Heart left ventricle (tissue), 16 donors: ENCODE results near the gene ITGA6. TPM values are rescaled to one million over a fixed set of nuclear protein-coding genes. Genes with fewer than 3 reads are reported as not detected.

Experiments
- ATAC-seq, 4 donors: fragments of 200-7000 bp; cut with Tn5 transposase; one replicate each; pipeline ENCODE4 v1.9.1; 2020 to 2022; ENCODE audit warnings: moderate library complexity in 4 of 4, mild to moderate bottlenecking in 3 of 4, moderate number of reproducible peaks in 1 of 4
- DNase-seq, 5 donors: peaks; one replicate each; pipeline ENCODE4 v3.0.0-alpha.2; 2020
- H3K27ac ChIP-seq, 12 donors: fragments of 200-600 bp; sonication (generic) in 4 of 12; one replicate each; pipeline versions ENCODE4 v1.5.0 to v1.8.0; 2016 to 2022; ENCODE audit warnings: mild to moderate bottlenecking in 2 of 12
- H3K27me3 ChIP-seq, 9 donors: fragments of 200-600 bp; sonication (generic) in 2 of 9; one replicate each; pipeline versions ENCODE4 v1.5.1 to v1.8.0; 2016 to 2022; ENCODE audit warnings: mild to moderate bottlenecking in 3 of 9
- H3K36me3 ChIP-seq, 9 donors: fragments of 200-600 bp; sonication (generic) in 2 of 9; one replicate each; pipeline versions ENCODE4 v1.5.0 to v1.8.0; 2018 to 2022; ENCODE audit warnings: mild to moderate bottlenecking in 2 of 9
- H3K4me1 ChIP-seq, 12 donors: fragments of 200-600 bp; sonication (generic) in 4 of 12; one replicate each; pipeline versions ENCODE4 v1.5.0 to v1.8.0; 2016 to 2022; ENCODE audit warnings: mild to moderate bottlenecking in 3 of 12
- H3K4me3 ChIP-seq, 12 donors: fragments of 200-600 bp; sonication (generic) in 4 of 12; one replicate each; pipeline versions ENCODE4 v1.5.0 to v1.8.0; 2017 to 2022; ENCODE audit warnings: mild to moderate bottlenecking in 9 of 12, moderate library complexity in 4 of 12
- H3K9me3 ChIP-seq, 12 donors: fragments of 200-600 bp; sonication (generic) in 4 of 12; one replicate each; pipeline versions ENCODE4 v1.5.0 to v1.8.0; 2016 to 2022; ENCODE audit warnings: mild to moderate bottlenecking in 1 of 12
- CTCF ChIP-seq, 12 donors: fragments of 200-600 bp; sonication (generic) in 4 of 12; IDR thresholded peaks; one replicate each; pipeline versions ENCODE4 v1.5.0 to v1.8.0; 2018 to 2022; ENCODE audit warnings: antibody characterized with exemption in 12 of 12, mild to moderate bottlenecking in 5 of 12
- POLR2A ChIP-seq, 2 donors: fragments of 450-650 bp; IDR thresholded peaks; one replicate each; pipeline ENCODE4 v1.6.1; 2017; ENCODE audit warnings: antibody characterized with exemption in 2 of 2, mild to moderate bottlenecking in 2 of 2, moderate library complexity in 2 of 2
- WGBS, 4 donors: extraction: QIAGEN DNeasy Blood & Tissue Kit in 2 of 4; methylation state at CpG; one replicate each; pipeline versions ENCODE4 v1.1.5 to v1.1.7; 2013 to 2018; 5-methylcytosine and 5-hydroxymethylcytosine counted together
- intact Hi-C, 10 donors: fragments of 100-400 bp; cut with DNase I; formaldehyde crosslinking; loops; one replicate each; pipeline versions ENCODE4 v1.11.1 to v1.14.2; 2022
- polyA plus RNA-seq, 2 donors: library from polyadenylated mRNA; stranded (reverse); fragments of 200-250 nt; gene quantifications; one replicate each; pipeline ENCODE4 v1.2.3, GENCODE V29; 2013
- total RNA-seq, 9 donors: library from RNA; depleted of rRNA in 2 of 9; stranded (reverse); fragments of >200 nt in 2 of 9; fragmentation: NEBNext Ultra II Directional in 3 of 9; extraction: Animal tissue kit (Norgen Biotek cat#: 25700) in 3 of 9; gene quantifications; one replicate each; pipeline versions ENCODE4 v1.1.0 to v1.2.4, GENCODE V29; 2016 to 2023
- donor health status: ischemic (EF 13 %, LVEDD 7.1; RV severe dilation, severe dysfunction).
- donor health status: healthy with polysubstance abuse.
- donor health status: DM: no; HTN: yes; CAD: no.
- donor health status: DM: no; HTN: no; CAD: no.
- donor health status: ischemic (EF 25% LVEDD 6.9; RV normal size, moderate dysfunction).
- donor health status: ischemic (EF 25% LVEDD 5.7; RV mildly dilated, moderate dysfunction).
- donor health status: healthy.
- donor health status: DM: yes; HTN: yes; CAD: no.
- donor health status: ischemic (EF 35%, LVEDD 5.7; RV mildly dilated, moderate dysfunction).
- donor health status: nonischemic (EF 11% LVEDD 7.7; RV severe dilation, severe dysfunction).
- donor health status: DM: yes; HTN: yes; CAD: no.
- donor health status: PGD.
- donor health status: ischemic (EF 29% LVEDD 5.4; RV normal size, mild dysfunction).
- donor health status: nonischemic (EF 23%, LVEDD 6.1; RV moderate dilation, normal function).

ITGA6 gene
- total and polyA plus RNA-seq, 11 donors: 11.8 to 84.8 (median 50.6) TPM

DNA sequence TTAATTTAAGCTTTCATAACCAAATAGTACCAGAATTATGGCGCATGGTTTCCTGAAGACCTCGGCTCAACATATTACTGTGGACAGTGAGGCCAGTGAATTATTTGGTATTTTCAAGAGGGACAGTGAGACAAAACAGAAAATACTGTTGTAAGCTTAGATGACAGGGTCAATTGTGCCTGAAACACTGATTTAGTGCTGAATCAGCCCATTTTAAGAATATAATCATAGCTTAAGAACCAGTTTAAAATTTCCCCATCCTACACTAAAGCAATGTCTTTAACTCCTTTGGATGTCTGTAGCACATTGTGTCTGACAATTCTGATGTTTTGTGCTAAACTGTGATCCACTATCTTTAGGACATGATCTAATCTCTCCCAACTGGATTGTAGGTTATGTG lies 4.6 kb downstream of the ITGA6 start:
- Histone ChIP-seq H3K4me1 (peaks cover 0 to 88% (median 43%) of the 10 kb centered on the region in 12 donors), H3K9me3 (no peaks in the 10 kb centered on the region), H3K27me3 (peaks cover 0 to 18% (median 0%) of the 10 kb centered on the region in 9 donors), H3K27ac (peak overlapping the region in 8 of 12 donors; percentile 8 to 95 (median 54)), H3K4me3 (peak overlapping the region in 9 of 12 donors; percentile 2 to 95 (median 86)), H3K36me3 (no peaks in the 10 kb centered on the region)
- intact Hi-C loops: loop anchor here in 2 of 10 donors (2.0 kb wide), 1 partner anchor 31 kb away; no protein-coding TSS in a partner anchor
- no peak for ATAC-seq
- 63 to 78% (median 71%) methylated on average over 2 of the region's 2 CpGs for WGBS, 4 donors
- DNase-seq: no peak
- no peak for TF ChIP-seq POLR2A (IDR thresholded peaks at IDR 0.05)
- no peak for TF ChIP-seq CTCF (IDR thresholded peaks at IDR 0.05)

DNA sequence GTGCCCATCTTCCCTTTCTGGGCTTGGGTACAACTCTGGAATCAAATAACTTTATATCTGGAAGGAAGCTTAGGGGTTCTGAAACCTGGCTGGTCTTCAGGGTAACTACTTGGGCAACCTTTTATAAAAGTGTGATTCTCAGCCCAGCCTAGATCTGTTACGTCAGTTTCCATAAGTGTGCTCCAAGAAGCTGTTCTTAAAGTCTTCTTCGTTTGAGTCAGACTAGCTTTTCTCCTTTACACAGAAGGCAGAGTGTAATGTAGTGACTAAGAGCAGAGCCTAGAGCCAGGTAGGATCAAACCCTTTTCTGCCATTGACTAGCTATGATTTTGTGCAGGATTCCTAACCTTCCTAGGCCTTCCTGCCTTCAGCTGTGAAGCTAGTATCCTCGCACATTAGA lies 5.8 kb downstream of the ITGA6 start:
- Histone ChIP-seq H3K36me3 (no peaks in the 10 kb centered on the region), H3K27me3 (peaks cover 0 to 12% (median 0%) of the 10 kb centered on the region in 9 donors), H3K27ac (peak overlapping the region in 7 of 12 donors; percentile 8 to 92 (median 47)), H3K9me3 (no peaks in the 10 kb centered on the region), H3K4me3 (peak overlapping the region in 7 of 12 donors; percentile 2 to 95 (median 88)), H3K4me1 (peaks cover 0 to 96% (median 48%) of the 10 kb centered on the region in 12 donors)
- ATAC-seq (no peak), DNase-seq (no peak)
- intact Hi-C loops: no loop called here
- no peak for TF ChIP-seq POLR2A (IDR thresholded peaks at IDR 0.05)
- TF ChIP-seq CTCF (IDR thresholded peaks at IDR 0.05): no peak
- WGBS, 4 donors: 74 to 83% (median 77%) methylated on average over 3 of the region's 3 CpGs

DNA sequence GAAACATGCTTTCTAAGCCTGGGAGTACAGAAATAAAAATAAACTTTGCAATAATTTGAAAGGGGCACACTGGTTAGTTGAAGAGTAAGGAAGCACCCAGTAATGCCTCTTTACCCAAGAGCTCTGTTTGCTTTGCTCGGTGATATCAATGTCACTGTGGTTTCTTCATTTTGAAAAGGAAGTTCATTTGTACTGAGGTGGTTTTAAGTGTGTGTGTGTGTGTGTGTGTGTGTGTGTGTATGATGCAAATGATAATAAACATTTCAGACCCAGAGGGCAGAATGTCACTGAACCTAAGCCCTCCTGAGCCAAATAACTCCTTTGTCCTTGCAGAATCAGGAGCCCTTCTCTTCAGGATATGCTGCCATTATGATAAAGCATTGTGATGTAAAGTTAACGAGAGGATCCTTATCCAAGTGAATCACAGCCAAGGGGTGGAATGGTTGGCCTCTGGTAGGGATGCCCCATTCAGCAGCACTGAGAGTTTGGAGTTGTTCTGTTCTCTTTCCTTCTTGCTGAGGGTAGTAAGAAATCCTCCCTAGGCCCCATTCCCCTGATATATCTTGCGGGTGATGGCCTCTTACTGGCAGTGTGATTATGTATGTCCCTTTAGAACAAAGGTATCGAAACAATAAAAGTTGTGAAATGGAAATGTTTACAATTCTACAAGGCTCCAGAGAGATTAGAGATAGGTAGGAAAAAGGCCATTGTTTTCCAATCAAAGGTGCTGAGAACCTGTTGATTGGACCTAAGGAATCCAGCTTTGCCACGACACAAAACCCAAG lies 7.6 kb downstream of the ITGA6 start:
- H3K4me3 ChIP-seq: no peak overlapping the region
- ATAC-seq (no peak), DNase-seq (no peak)
- H3K9me3 ChIP-seq: no peaks in the 10 kb centered on the region
- H3K27me3 ChIP-seq: peaks cover 0 to 3% (median 0%) of the 10 kb centered on the region in 9 donors
- H3K4me1 ChIP-seq: peaks cover 0 to 99% (median 59%) of the 10 kb centered on the region in 12 donors
- intact Hi-C loops: no loop called here
- no peaks in the 10 kb centered on the region for H3K36me3 ChIP-seq
- H3K27ac ChIP-seq: peak overlapping the region in 2 of 12 donors; percentile 2 to 62
- TF ChIP-seq POLR2A (IDR thresholded peaks at IDR 0.05): no peak
- TF ChIP-seq CTCF (IDR thresholded peaks at IDR 0.05): no peak
- 65 to 78% (median 72%) methylated on average over 5 of the region's 5 CpGs for WGBS, 4 donors

DNA sequence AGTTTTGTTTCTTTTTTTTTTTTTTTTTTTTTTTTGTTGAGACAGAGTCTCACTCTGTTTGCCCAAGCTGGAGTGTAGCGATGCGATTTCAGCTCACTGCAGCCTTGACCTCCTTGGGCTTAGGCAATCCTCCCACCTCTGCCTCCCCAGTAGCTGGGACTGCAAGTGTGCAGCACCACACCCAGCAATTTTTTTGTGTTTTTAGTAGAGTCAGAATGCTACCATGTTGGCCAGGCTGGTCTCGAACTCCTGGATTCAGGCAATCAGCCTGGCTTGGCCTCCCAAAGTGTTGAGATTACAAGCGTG lies 8.2 kb downstream of the ITGA6 start:
- Histone ChIP-seq H3K27ac (peak overlapping the region in 3 of 12 donors; percentile 2 to 62 (median 3)), H3K4me3 (no peak overlapping the region), H3K27me3 (no peaks in the 10 kb centered on the region), H3K36me3 (no peaks in the 10 kb centered on the region), H3K4me1 (peaks cover 0 to 99% (median 63%) of the 10 kb centered on the region in 12 donors), H3K9me3 (no peaks in the 10 kb centered on the region)
- DNase-seq: no peak
- no peak for ATAC-seq
- TF ChIP-seq POLR2A (IDR thresholded peaks at IDR 0.05) (no peak), CTCF (IDR thresholded peaks at IDR 0.05) (no peak)
- intact Hi-C loops: no loop called here
- 92 to 96% (median 93%) methylated on average over 4 of the region's 4 CpGs for WGBS, 4 donors
